PC-3 (cell line): Measurements from ENCODE around the gene RBMS3.

Experiments
- EZH2 ChIP-seq: fragments of 300-600 bp; sonication (generic); IDR thresholded peaks from one replicate; pipeline ENCODE4 v1.6.1; 2017; ENCODE audit warnings: antibody characterized with exemption, mild to moderate bottlenecking, low read length; ENCODE audit not compliant: unreplicated experiment
- EZH2phosphoT487 ChIP-seq: fragments of 300-600 bp; sonication (generic); IDR thresholded peaks from 2 replicates; pipeline ENCODE4 v1.6.1; 2018; ENCODE audit warnings: mild to moderate bottlenecking, antibody characterized with exemption, low read length, borderline replicate concordance
- TF ChIP-seq, protein P1 (sequence below): fragments of 300-600 bp; sonication (generic); conservative IDR thresholded peaks from 2 replicates; pipeline ENCODE4 v1.5.1; 2017; ENCODE audit warnings: antibody characterized with exemption, low read depth, mild to moderate bottlenecking, low read length

DNA sequence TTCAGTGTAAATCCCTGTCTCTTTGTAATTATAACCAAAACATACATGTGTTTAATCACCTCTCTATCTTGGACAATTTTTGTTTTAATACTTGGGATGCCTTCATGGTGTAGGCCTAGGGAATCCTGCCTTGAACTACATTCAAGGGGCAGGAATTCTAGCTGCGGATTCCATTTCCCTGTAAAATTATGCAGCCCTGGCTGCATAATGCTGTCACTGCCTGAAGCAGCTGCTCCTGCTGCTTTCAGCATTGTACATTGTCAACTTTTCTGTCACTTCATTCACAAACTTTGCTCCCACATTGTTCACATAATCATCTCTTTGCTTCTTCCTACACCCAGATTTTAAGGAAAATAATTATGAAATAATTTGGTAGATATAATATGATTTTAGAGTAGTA lies 638.7 kb downstream of the RBMS3 start:
- TF ChIP-seq, protein P1, sequence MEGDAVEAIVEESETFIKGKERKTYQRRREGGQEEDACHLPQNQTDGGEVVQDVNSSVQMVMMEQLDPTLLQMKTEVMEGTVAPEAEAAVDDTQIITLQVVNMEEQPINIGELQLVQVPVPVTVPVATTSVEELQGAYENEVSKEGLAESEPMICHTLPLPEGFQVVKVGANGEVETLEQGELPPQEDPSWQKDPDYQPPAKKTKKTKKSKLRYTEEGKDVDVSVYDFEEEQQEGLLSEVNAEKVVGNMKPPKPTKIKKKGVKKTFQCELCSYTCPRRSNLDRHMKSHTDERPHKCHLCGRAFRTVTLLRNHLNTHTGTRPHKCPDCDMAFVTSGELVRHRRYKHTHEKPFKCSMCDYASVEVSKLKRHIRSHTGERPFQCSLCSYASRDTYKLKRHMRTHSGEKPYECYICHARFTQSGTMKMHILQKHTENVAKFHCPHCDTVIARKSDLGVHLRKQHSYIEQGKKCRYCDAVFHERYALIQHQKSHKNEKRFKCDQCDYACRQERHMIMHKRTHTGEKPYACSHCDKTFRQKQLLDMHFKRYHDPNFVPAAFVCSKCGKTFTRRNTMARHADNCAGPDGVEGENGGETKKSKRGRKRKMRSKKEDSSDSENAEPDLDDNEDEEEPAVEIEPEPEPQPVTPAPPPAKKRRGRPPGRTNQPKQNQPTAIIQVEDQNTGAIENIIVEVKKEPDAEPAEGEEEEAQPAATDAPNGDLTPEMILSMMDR: no peak
- TF ChIP-seq EZH2 (no peak), EZH2phosphoT487 (no peak)
